Measurements from ENCODE around the gene PLIN5. TPM values are rescaled to one million over a fixed set of nuclear protein-coding genes. Genes with fewer than 3 reads are reported as not detected.

The PLIN5 gene
- total RNA-seq, 1 experiment from 2014 or later, result 3.9 TPM

DNA sequence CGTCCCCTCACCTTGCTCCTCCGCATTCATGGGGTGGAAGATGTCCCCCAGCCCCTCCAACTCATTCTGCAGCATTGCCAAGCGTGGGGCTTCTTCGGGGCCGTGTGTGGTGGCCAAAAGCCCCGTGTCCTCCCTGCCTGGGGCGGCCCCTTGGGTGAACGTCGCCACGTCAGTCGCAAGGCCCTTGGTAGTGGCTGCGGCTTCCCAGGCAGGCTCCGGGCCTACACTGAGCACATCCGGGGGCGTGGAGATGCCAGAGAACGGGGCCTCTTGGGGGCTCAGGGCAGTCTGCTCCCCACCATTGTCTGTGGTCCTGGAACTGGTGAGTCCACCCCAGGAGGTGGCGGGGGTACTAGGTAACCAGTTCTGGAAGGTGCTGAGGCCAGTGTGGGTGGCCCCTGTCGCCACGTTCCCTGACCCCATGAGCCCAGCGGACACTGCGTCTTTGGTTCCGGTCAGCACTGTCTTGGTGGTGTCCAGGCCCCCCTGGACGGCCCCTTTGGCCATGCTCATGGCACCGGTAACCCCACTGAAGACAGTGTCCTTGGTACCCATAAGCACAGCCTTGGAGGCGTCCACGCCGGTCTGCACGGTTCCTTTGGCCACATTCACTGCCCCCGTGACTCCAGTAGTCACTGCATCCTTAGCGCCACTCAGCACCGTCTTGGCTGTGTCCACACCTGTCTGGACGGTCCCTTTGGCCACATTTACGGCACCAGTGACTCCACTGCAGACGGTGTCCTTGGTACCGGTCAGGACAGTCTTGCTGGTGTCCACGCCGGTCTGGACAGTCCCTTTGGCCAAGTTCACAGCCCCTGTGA lies 24.4 kb downstream of the PLIN5 start:
- Histone ChIP-seq H4K20me1 (ENCODE audit: control insufficient read depth, insufficient read depth, insufficient read length) (no peaks in the 10 kb centered on the region), H3T11ph (ENCODE audit: low read length) (no peak overlapping the region), H2AFZ (ENCODE audit: low read length) (no peak overlapping the region), H4K8ac (replicated peaks; ENCODE audit: insufficient read length, low read depth, low read length) (no peak overlapping the region), H3K14ac (ENCODE audit: insufficient read depth, low read length) (no peak overlapping the region), H4K91ac (ENCODE audit: insufficient read length, low read depth, low read length) (no peak overlapping the region), H2BK120ac (ENCODE audit: low read depth, low read length, poor library complexity, severe bottlenecking) (no peak overlapping the region), H3K4ac (ENCODE audit: low read depth, low read length) (no peak overlapping the region), H3K4me1 (ENCODE audit: insufficient read depth, low read length) (no peaks in the 10 kb centered on the region), H2BK12ac (ENCODE audit: insufficient read length, low read depth, low read length) (no peak overlapping the region), H2BK5ac (ENCODE audit: insufficient read length, low read length) (no peak overlapping the region), H3K27ac (ENCODE audit: insufficient read length, low read depth, low read length) (no peak overlapping the region), H3K9ac (ENCODE audit: extremely low read depth, insufficient read length, low read length) (no peak overlapping the region), H4K5ac (ENCODE audit: insufficient read length, low read depth, low read length) (no peak overlapping the region), H3K79me1 (ENCODE audit: insufficient read depth, low read depth, low read length, poor library complexity, severe bottlenecking) (no peaks in the 10 kb centered on the region), H3K79me2 (ENCODE audit: insufficient read depth, low read length) (no peaks in the 10 kb centered on the region), H3K23ac (ENCODE audit: insufficient read length, low read depth, low read length) (no peak overlapping the region), H3K23me2 (ENCODE audit: insufficient read length, low read depth, low read length, poor library complexity, severe bottlenecking) (peaks cover 2% of the 10 kb centered on the region), H2BK20ac (ENCODE audit: low read depth, low read length, poor library complexity, severe bottlenecking) (no peak overlapping the region), H3K18ac (ENCODE audit: insufficient read length, low read depth, low read length) (no peak overlapping the region), H3K56ac (ENCODE audit: insufficient read length, low read depth, low read length) (no peak overlapping the region), H3K27me3 (ENCODE audit: insufficient read depth, low read length) (peaks cover 2% of the 10 kb centered on the region; the same call in 1 of the 2 replicates), H3K4me2 (ENCODE audit: insufficient read depth, insufficient read length, low read length) (no peak overlapping the region), H2BK15ac (ENCODE audit: low read depth, low read length) (no peak overlapping the region), H2AK5ac (ENCODE audit: insufficient read length, low read length) (no peak overlapping the region), H3K9me3 (ENCODE audit: control insufficient read depth, low read depth, low read length) (no peaks in the 10 kb centered on the region)
- Mint-ChIP-seq H3K36me3 (ENCODE audit: insufficient read depth in 1 of 3, low read depth in 3 of 3) (peaks cover 7 to 17% (median 8%) of the 10 kb centered on the region in 3 experiments; a peak in 6 of 7 replicates), H3K9me3 (no peaks in the 10 kb centered on the region), H3K27me3 (ENCODE audit: low read depth) (peaks cover 84% of the 10 kb centered on the region), H3K4me3 (no peak overlapping the region), H3K4me1 (no peaks in the 10 kb centered on the region), H3K27ac (no peak overlapping the region)
- TF ChIP-seq CTCF (conservative IDR thresholded peaks at IDR 0.05), result no peak
- no peak for DNase-seq
- WGBS (ENCODE audit: extremely low coverage, insufficient read length, low lambda C conversion rate), result no CpG with 5 or more reads among the region's 37 CpGs
